GM10266 (cell line): Measurements from ENCODE around the gene LHX3.

Source experiments
- DNase-seq: peaks from one replicate; pipeline ENCODE4 v3.0.0; 2012; ENCODE audit errors: extremely low spot score
- CTCF ChIP-seq: IDR thresholded peaks from 2 replicates; pipeline ENCODE4 v1.5.1; 2012; ENCODE audit warnings: mild to moderate bottlenecking, low read depth; ENCODE audit not compliant: control insufficient read depth, insufficient read depth; ENCODE audit errors: missing control alignments

The LHX3 gene

GRCh38 chr9:136178061-136178772 lies 26.7 kb downstream of the LHX3 start:
- TF ChIP-seq CTCF = no peak
- no peak for DNase-seq

DNA sequence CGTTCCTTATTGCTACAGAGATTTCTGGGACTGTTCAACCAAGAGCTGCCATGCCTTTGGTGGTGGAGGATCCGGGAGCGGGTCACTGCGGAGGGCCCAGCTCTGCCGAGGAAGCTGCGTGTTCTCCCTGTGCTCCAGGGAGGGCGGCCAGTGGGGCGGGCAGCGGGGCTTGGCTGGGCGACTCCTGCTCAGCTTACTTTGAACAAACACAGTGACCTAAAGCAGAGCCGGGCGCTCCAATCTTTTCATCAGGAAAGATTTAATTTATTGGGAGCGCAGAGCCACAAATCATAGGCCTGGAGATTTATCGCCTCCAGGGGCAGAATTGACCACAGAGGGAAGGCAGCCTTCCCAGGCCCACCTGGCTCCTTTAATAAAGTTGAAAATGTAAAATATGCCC lies 27.7 kb downstream of the LHX3 start:
- DNase-seq = no peak

GRCh38 chr9:136175616-136176197 lies 29.2 kb downstream of the LHX3 start:
- no peak for TF ChIP-seq CTCF
- no peak for DNase-seq

More for the DNA sequence above, 27.7 kb downstream of the LHX3 start:
- no peak for TF ChIP-seq CTCF

DNA sequence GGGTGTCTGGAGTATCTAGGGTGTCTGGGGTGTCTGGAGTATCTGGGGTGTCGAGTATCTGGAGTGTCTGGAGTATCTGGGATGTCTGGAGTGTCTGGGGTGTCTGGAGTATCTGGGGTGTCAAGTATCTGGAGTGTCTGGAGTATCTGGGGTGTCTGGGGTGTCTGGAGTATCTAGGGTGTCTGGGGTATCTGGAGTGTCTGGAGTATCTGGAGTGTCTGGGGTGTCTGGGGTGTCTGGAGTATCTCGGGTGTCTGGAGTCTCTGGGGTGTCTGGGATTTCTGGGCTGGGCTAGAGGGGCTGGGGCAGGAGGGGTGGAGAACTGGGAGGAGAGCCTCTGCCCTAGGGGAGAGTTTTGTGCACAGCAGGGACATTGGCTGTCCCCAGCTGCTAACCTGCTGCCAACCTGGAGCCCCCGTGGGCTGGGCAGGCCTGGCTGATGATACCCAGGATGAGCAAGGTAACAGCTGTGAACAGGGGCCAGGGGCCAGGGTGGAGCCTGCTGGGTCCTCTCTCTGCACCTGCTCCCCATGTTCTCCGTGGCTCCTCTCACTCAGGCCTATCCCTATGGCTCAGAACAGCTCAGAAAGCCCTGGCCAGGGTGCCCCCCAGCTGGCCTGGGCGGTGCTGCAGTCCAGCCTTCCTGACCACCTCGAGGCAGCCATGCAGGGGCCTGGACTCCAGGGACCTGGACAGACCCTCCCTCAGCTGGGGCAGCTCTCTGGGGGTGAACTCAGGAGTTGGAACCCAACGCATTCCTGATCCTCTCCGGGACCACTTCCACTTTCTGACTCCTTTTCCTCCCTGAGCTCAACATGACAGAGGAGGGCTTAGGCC lies 29.9 kb downstream of the LHX3 start:
- TF ChIP-seq CTCF = no peak
- no peak for DNase-seq

- no peak for TF ChIP-seq CTCF
- no peak for DNase-seq
Measured at GRCh38 chr9:136173648-136174290, 31.2 kb downstream of the LHX3 start.

DNA sequence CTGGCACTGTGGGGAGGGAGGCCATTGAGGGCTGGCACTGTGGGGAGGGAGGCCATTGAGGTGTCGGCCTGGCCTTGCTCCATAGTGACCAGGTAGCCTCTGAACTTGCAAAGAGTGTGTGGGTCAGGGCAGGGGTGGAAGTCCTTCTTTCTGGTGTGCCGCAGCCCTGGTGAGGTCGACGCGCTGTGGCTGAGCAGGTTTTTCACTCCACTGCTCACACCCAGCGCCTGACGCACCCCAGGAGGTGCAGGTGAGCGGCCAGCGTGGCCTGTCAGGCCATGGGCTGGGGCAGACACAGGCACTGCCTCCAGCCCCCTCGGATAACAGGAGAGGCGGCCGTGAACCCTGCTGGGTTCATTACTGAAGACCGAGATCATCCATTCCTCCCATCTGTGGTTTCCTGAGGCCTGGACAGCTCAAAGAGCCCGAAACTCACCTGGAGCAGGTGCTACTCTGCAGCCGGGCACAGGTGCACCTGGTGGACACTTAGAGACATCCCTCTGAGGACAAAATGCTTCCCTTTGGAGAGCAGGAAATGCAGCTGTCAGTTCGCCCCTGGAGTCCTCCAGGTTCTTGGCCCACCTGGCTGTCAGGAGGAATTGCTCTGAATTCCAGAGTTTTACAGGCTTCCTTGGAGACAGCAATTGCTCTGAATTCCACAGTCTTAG lies 32.4 kb downstream of the LHX3 start:
- TF ChIP-seq CTCF = no peak
- DNase-seq = no peak
